NCI-H524 treated with DMSO at 0.1 percent for 48 hours (cell line): Measurements from ENCODE around the gene SCGB1D2.
"Not testable (repeated sequence)": the region's sequence is repeated elsewhere in the genome, so short reads cannot be mapped to it uniquely, and the experiment has no call there.

Experiments
- DNase-seq: peaks from one replicate; lab custom pipeline; 2025; lab: John Stamatoyannopoulos, UW

The SCGB1D2 gene

DNA sequence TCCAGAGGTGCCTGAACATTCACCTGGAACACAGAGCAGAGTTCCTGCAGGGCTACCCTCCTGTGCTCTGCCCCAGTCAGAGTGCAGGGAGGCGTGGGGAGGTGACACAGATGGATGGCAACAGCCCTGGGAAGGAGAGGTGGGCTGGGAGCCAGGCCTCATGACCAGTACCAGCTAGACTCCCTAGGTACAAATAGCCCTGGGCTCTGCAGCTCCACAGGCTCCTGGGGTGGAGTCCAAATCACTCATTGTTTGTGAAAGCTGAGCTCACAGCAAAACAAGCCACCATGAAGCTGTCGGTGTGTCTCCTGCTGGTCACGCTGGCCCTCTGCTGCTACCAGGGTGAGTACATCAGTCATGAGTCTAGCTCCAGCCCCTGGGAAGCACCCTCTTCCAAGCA, at the start of gene SCGB1D2:
TSS of gene SCGB1D2 (plus strand) at position 219 of the 400 bp plus-strand sequence. CDS start at position 288, 69 bp downstream.
- no peak for DNase-seq

- DNase-seq: no peak
Measured at GRCh38 chr11:62193952-62194351, 48.1 kb upstream of the SCGB1D2 start.

GRCh38 chr11:62195010-62195409, 47.0 kb upstream of the SCGB1D2 start:
- not testable (repeated sequence) for DNase-seq

- DNase-seq: peak; percentile 80
Measured at GRCh38 chr11:62195945-62196344, 46.1 kb upstream of the SCGB1D2 start.

- DNase-seq: not testable (repeated sequence)
Measured at GRCh38 chr11:62197400-62197799, 44.6 kb upstream of the SCGB1D2 start.

DNA sequence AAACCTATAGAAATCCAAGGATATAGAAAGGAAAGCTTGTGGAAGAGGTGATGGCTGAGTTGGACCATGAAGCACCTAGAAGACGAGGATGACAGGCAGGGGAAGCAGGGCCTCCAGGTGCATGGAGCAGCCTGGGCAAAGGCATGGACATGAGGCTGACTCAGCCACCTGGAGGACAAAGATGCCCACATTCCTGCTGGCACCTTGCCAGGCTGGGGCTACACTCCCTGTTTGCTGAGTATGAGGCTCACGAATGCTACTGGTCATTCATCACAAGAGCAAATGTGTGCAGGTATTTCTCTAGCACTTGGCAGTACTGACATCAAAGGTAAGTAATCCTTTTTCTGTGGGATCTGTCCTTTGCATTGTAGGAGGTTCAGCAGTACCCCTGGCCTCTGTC, 40.7 kb upstream of the SCGB1D2 start:
- no peak for DNase-seq

DNA sequence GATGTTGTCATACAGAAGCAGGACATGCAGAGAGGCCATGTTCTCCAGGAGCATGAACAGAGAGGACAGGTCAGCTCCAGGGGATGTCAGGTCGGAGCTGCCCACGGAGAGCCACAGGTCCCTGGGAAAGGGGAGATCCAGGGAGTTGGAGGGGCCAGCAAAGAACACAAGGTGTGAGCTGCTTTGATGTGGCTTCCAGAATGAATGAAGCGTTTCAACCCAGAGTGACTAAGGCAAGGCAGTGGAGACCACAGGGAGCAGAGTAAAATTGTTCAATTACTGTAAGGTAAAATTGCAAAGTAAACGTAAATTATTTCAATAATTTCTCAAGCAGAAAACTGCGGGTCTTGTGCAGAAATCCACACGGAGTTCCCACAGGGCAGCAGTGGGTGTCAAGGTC, 39.1 kb upstream of the SCGB1D2 start:
- no peak for DNase-seq

GRCh38 chr11:62204430-62204829, 37.6 kb upstream of the SCGB1D2 start:
- no peak for DNase-seq

GRCh38 chr11:62205441-62205840, 36.6 kb upstream of the SCGB1D2 start:
- DNase-seq: no peak

DNA sequence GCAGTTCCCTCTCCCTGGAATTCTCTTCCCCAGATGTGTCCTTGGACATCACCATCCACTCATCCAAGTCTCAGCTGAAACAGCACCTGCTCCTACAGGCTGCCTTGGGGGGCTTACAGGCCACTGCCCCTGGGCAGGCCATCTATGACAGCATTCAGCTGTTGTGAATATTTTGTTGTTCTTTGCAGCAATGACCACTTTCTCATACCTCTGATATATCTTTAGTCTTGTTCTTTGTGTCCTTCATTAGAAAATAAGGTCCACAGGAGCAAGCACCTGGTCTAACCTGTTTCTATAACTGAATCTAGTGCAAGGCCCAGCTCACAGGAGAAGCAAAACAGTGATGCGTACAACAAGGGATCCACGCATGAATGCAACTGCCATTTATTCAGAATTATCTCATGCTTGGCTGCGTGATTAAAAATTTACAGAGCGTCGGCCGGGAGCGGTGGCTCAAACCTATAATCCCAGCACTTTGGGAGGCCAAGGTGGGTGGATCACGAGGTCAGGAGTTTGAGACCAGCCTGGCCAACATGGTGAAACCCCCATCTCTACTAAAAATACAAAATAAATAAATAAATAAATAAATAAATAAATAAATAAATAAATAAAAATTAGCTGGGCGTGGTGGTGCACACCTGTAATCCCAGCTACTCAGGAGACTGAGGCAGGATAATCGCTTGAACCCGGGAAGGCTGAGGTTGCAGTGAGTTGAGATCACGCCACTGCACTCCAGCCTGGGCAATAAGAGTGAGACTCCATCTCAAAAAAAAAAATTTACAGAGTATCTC, 35.6 kb upstream of the SCGB1D2 start:
- not testable (repeated sequence) for DNase-seq

DNA sequence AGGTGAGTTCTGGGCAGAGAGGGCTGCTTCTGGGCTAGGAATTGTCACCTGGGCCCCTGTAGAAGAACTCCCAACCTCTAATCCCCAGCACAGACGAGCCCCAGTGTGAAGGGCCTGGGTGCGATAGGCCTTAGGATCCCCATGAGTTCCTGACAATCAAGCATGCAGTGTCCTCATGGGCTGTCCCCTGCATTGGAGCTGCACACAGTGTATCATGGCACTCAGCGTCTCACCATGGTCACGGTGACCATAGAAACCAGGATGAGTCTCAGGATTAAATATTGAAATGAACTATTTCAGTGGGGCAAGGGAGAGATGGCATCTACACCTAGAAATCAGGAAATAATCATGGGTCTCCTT, 33.3 kb upstream of the SCGB1D2 start:
- DNase-seq: no peak

DNA sequence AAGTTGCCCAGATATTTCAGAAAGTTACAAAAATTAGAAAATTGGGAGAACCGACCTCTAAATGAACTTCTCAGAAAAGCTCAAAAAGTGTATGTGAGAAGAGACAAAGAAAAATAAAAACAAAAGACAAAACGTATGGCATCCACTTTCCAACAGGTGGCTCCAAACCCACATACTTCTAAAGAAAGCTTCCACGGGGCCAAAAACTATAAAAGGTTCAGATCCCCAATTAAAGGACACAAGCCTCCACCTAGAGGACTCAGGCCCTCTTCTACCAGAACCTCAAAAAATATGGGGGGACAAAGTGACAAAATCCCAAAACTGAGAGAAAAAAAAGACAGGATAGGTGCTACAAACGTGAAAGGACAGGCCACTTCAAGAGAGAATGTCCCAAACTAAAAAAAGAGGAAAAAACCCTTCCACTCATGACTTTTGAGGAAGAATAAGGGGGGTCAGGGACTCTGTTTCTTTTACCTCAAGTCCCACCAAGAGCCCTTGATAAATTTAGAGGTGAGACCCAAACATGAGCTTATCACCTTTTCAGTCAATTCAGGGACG, 24.8 kb upstream of the SCGB1D2 start:
- no peak for DNase-seq

- no peak for DNase-seq
Measured at GRCh38 chr11:62221498-62221897, 20.5 kb upstream of the SCGB1D2 start.

DNA sequence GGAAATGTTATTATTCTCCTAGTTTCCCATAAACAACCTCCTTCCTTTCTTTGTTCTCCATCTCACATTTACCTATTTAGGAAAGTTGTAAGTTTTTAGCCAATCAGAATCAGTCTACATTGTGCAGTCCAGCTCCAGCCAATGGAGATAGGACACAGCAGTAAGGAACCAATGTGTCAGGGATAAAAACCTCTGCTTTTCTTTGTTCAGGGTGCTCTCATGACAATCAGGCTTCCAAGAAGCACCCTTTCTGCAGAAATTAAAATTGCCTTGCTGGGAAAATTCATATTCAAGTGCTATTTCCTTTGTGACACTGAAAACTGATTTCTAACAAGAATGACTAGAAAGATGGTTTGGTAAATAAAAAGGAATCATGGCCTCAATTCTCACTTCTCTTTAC, 18.9 kb upstream of the SCGB1D2 start:
- DNase-seq: no peak

DNA sequence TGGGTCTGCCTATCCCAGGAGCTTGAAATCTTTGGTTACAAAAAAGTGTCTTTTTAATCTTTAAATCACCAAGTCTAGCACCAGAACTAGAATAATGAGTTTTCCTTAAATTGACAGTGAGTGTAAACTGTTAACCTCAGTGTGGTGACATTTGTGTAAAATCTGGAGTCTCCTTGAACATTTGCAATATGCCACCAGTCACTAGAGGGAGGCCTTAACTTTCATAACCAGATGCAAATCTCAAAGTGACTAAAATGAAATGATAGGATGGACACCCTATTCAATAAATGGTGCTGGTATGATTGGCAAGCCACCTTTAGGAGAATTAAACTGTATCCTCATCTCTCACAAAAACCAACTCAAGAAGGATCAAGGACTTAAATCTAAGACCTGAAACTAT, 8.3 kb upstream of the SCGB1D2 start:
- no peak for DNase-seq

DNA sequence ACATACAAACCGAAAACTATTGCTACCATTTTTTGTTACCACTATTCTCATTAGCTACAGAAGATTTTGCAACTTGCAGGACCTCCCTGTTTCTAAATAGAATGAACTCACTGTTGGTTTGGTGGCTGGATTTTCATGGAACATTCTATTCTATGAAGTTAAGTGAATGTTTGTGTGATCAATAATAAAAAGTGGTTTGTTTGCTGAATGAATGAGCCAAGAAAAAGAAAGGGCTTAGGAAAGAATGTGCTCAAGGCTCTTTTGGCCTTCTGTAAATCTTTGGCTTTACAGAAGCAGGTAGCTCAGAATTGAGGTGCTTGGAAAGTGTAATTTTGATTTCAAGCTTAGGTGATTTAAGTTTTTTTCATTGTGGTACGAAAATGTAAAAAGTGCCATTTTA, 5.9 kb upstream of the SCGB1D2 start:
- DNase-seq: no peak

DNA sequence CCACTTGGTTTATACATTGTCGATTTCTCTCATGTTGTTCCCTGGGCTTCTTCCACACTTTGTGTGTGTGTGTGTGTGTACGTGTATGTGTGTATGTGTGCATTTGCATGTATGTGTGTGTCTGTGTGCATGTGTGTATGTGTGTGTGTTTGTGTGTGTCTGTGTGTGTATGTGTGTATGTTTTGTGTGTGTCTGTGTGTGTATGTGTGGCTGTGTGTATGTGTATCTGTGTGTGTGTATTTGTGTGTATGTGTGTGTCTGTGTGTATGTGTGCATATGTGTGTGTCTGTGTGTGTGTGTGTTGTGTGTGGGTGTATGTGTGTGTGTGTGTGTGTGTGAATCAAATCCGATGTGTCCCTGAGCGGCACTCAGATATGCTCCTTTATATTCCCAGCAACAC, 4.5 kb upstream of the SCGB1D2 start:
- no peak for DNase-seq

DNA sequence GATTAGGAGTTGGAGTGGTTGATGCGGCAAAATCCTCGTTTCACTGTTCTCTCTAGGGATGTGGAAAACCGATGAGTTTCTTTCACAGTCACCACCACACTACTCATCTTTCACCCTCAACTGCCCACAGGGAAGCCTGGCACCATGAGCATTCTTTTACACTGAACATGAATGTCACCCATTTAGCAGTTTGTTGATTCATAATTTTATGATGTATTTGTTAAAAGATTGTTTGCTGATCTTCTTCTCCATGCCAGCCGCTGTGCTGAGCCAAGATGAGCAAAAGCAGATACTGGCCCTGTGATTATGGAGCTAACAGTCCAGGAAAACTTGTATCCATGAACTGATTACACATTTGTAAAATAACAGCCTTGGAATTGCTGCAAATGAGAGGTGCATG, 3.9 kb upstream of the SCGB1D2 start:
- no peak for DNase-seq

- no peak for DNase-seq
Measured at GRCh38 chr11:62241095-62241494, 944 bp upstream of the SCGB1D2 start.

DNA sequence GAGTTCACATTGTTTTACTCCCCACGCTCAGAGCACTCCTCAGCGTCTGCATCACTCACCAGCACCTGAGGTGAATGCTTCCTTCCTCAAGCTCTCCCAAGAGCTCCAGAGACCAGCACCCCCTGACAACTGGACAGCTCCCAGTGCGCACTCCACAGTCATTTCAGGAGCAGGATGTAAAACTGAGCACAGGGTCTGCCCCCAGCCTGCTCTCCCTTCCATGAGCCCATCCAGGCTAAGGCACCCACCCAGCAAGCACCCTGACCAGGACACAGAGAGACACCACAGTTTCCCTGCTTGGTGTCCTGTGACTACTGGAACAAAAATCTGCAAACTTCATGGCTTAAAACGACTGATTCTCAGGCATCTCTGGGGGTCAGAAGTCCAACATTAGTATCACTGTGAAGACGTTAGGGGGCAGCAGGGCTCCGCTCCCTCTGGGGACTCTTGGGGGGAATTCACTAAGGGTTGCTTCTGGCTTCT, 3.3 kb downstream of the SCGB1D2 start:
- no peak for DNase-seq

GRCh38 chr11:62251698-62252097, 9.7 kb downstream of the SCGB1D2 start:
- DNase-seq: no peak

DNA sequence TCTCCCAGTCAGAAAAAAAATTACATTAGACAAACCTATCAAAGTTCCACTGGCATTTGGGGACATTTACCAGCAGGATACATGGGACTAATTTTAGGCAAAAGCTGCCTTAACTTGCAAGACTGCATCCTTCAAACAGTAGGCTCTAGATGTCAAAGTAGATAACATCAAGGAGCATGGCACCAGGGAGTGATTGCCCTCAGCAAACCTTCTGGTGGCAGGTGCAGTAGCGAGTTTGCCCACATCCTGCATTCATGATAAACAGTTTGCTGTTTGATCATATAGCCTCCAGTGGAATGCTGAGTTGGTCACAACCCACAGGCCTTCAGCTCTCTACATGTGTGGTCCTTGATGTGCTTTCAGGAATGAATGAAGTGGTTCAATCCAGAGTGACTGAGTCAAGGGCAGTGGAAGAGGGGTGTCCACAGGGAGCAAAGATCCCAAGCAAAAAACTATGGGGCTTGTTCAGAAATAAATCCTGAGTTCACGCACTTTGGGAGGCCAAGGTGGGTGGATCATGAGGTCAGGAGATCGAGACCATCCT, 12.0 kb downstream of the SCGB1D2 start:
- no peak for DNase-seq

DNA sequence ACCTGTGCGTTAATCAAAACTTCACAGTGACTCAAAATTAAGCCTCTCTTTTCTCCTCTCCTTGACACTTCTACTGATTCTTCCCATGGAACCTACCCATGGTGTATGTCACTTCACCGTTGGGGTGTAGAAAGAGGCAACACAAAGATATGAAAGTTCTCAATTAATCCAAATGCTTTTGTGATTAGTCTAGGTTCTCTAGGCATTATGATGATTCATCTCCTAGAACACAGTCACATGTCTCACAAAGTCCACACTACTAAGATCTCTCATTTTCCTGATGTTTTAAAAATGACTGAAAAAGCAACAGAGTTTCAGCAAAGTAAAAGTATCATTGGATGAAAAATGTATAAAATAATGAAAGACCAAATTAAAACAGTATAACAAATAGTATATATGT, 14.2 kb downstream of the SCGB1D2 start:
- DNase-seq: no peak
